Purkinje cell (primary cell): ENCODE data around the gene PRMT3. TPM values are rescaled to one million over a fixed set of nuclear protein-coding genes. Genes with fewer than 3 reads are reported as not detected.

Source experiments
- polyA plus RNA-seq: library from polyadenylated mRNA; unstranded; fragments of >200 nt; fragmentation: Nextera tagmentation; gene quantifications from 2 replicates; pipeline ENCODE4 v1.2.1, GENCODE V29; 2014

Gene PRMT3
- 20.6 and 24.0 TPM in 2 replicates for polyA plus RNA-seq

GRCh38 chr11:20387261-20388095 is at the start of gene PRMT3:
PRMT3 (plus strand) TSS chr11:20387716; CDS start chr11:20387747, 31 bp downstream.

GRCh38 chr11:20363500-20364340 is 23.8 kb upstream of the PRMT3 start, which contains the start of gene HTATIP2:
HTATIP2 (plus strand) TSS chr11:20363714; CDS start chr11:20364238, 524 bp downstream.

Other genes with a start within 250 kb of the PRMT3 start
- gene DBX1, start 227.2 kb upstream of the PRMT3 start, polyA plus RNA-seq = not detected in 2 replicates
- gene HTATIP2, start 24.0 kb upstream of the PRMT3 start, polyA plus RNA-seq = 23.0 and 34.7 TPM in 2 replicates
- 0.14 and 0.60 TPM in 2 replicates for gene SLC6A5, start 211.9 kb downstream of the PRMT3 start, polyA plus RNA-seq